Articular chondrocyte of knee joint (primary cell): ENCODE results near the gene DES. TPM values are rescaled to one million over a fixed set of nuclear protein-coding genes. Genes with fewer than 3 reads are reported as not detected.

Experiments used
- total RNA-seq: library from RNA; depleted of rRNA; stranded (reverse); fragments of >200 nt; gene quantifications from 2 replicates; pipeline ENCODE4 v1.2.3, GENCODE V29; 2012

The DES gene
- total RNA-seq: 0.76 and 1.6 TPM in 2 replicates

GRCh38 chr2:219418155-219419011, at the start of gene DES:
Gene DES, plus strand, starts transcription at chr2:219418377. Its CDS starts 86 bp downstream, at chr2:219418463.

GRCh38 chr2:219387306-219388120, 30.7 kb upstream of the DES start, which contains the start of gene DNPEP:
Gene DNPEP, minus strand, starts transcription at chr2:219387912. Its CDS starts 118 bp downstream, at chr2:219387794.

GRCh38 chr2:219434718-219435525, 16.7 kb downstream of the DES start, which contains the start of gene SPEG:
Gene SPEG, plus strand, starts transcription at chr2:219434843. Its CDS starts 135 bp downstream, at chr2:219434978.

Other genes starting within 250 kb of the DES start
- gene SLC23A3, start 248.3 kb upstream of the DES start, total RNA-seq: 1.8 and 2.2 TPM in 2 replicates
- 25.9 and 28.0 TPM in 2 replicates for gene CNPPD1, start 241.5 kb upstream of the DES start, total RNA-seq
- gene RETREG2, start 240.1 kb upstream of the DES start, total RNA-seq: 86.2 and 87.0 TPM in 2 replicates
- 16.4 and 22.6 TPM in 2 replicates for gene ZFAND2B, start 211.6 kb upstream of the DES start, total RNA-seq
- 26.7 and 26.9 TPM in 2 replicates for gene ABCB6, start 199.4 kb upstream of the DES start, total RNA-seq
- 55.7 and 58.9 TPM in 2 replicates for gene ATG9A, start 188.7 kb upstream of the DES start, total RNA-seq
- 21.5 and 31.2 TPM in 2 replicates for gene ANKZF1, start 188.6 kb upstream of the DES start, total RNA-seq
- gene GLB1L, start 172.9 kb upstream of the DES start, total RNA-seq: 16.5 and 34.4 TPM in 2 replicates
- 33.7 and 52.9 TPM in 2 replicates for gene STK16, start 172.9 kb upstream of the DES start, total RNA-seq
- not detected in 2 replicates for gene TUBA4B, start 165.1 kb upstream of the DES start, total RNA-seq
- gene TUBA4A, start 164.5 kb upstream of the DES start, total RNA-seq: 26.5 and 28.6 TPM in 2 replicates
- 36.3 and 50.0 TPM in 2 replicates for gene DNAJB2, start 139.0 kb upstream of the DES start, total RNA-seq
- gene PTPRN, start 109.0 kb upstream of the DES start, total RNA-seq: 0.13 and 0.43 TPM in 2 replicates
- gene RESP18, start 85.6 kb upstream of the DES start, total RNA-seq: not detected in 2 replicates
- gene DNPEP, start 30.5 kb upstream of the DES start, total RNA-seq: 43.6 and 52.8 TPM in 2 replicates
- 18.6 and 28.7 TPM in 2 replicates for gene SPEG, start 16.5 kb downstream of the DES start, total RNA-seq
- 44.3 and 46.0 TPM in 2 replicates for gene GMPPA, start 80.5 kb downstream of the DES start, total RNA-seq
- under 0.01 TPM in 1 of 2 replicates, not detected in the other for gene ASIC4, start 96.1 kb downstream of the DES start, total RNA-seq
- gene CHPF, start 125.4 kb downstream of the DES start, total RNA-seq: 102 and 129 TPM in 2 replicates
- gene TMEM198, start 125.7 kb downstream of the DES start, total RNA-seq: 1.1 and 1.3 TPM in 2 replicates
- gene OBSL1, start 153.2 kb downstream of the DES start, total RNA-seq: 57.1 and 60.0 TPM in 2 replicates
- 0.11 and 0.26 TPM in 2 replicates for gene INHA, start 153.9 kb downstream of the DES start, total RNA-seq
- gene STK11IP, start 179.5 kb downstream of the DES start, total RNA-seq: 12.1 and 12.3 TPM in 2 replicates
- gene SLC4A3, start 209.3 kb downstream of the DES start, total RNA-seq: 3.6 and 3.8 TPM in 2 replicates